Progenitor cell of endocrine pancreas (in vitro differentiated cells): Measurements from ENCODE around the gene CCDC92B. TPM values are rescaled to one million over a fixed set of nuclear protein-coding genes. Genes with fewer than 3 reads are reported as not detected.

Experiments
- DNase-seq: peaks from one replicate; pipeline ENCODE4 v3.0.0; 2021; ENCODE audit warnings: low spot score; ENCODE audit not compliant: unreplicated experiment
- H3K27ac Mint-ChIP-seq: 2 replicates; pipeline ENCODE4 v1.8.0; 2021; ENCODE audit warnings: mild to moderate bottlenecking, moderate library complexity, mixed read lengths
- H3K27me3 Mint-ChIP-seq: 2 replicates; pipeline ENCODE4 v1.8.0; 2021; ENCODE audit warnings: mixed read lengths
- H3K36me3 Mint-ChIP-seq: 2 replicates; pipeline ENCODE4 v1.8.0; 2022; ENCODE audit warnings: mixed read lengths; ENCODE audit not compliant: insufficient read depth
- H3K4me1 Mint-ChIP-seq: 2 replicates; pipeline ENCODE4 v1.8.0; 2021; ENCODE audit warnings: low read depth, mixed read lengths
- H3K4me3 Mint-ChIP-seq: 2 replicates; pipeline ENCODE4 v1.8.0; 2021; ENCODE audit warnings: low read depth, mild to moderate bottlenecking, moderate library complexity, mixed read lengths
- H3K9me3 Mint-ChIP-seq: 2 replicates; pipeline ENCODE4 v1.8.0; 2021; ENCODE audit warnings: low read depth, mixed read lengths
- total RNA-seq: library from RNA; stranded (reverse); gene quantifications from 2 replicates; pipeline ENCODE4 v1.2.1, GENCODE V29; 2021
- TF ChIP-seq, protein P1 (sequence below): fragments of 200-600 bp; sonication (generic); IDR thresholded peaks from one replicate; pipeline ENCODE4 v1.5.0; 2021; ENCODE audit warnings: antibody characterized with exemption, mild to moderate bottlenecking; ENCODE audit not compliant: unreplicated experiment

Gene CCDC92B
- total RNA-seq, 1 donor from 2014 or later = 1.3 TPM

DNA sequence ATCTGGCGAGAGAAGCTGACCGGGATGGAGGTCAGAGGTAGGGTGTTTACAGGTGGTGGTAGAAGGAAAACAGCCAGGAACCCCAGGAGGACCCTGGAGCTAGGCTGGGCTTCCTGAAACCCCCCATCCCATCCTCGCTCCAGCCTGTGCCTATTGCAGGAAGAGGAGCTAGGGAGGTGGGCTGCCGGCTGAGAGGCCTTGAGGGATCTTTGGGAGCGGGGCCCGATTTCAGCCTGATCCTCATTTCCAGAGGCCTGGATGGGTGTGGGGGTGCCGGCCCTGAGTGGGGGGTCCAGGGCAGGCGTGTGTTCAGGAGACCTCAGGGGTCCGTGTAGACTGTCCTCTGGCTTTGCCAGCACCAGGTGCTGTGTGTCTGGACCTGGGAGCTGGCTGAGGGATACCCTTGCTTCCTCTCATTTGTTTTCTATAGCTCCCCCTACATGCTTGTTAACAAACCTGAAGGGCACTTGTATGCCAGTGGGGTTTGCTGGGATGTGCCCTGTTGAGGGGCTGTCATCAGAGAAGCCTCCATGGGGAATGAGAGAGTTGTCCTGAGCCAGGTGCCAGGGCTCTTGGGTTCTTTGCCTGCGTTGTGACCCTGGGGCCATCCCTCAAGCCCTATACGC is 27.9 kb upstream of the CCDC92B start:
- Mint-ChIP-seq H3K4me1 (peaks cover 5% of the 10 kb centered on the region), H3K9me3 (no peaks in the 10 kb centered on the region), H3K4me3 (peak overlapping the region; percentile 88), H3K27ac (peak overlapping the region; percentile 95), H3K36me3 (no peaks in the 10 kb centered on the region), H3K27me3 (peaks cover 15% of the 10 kb centered on the region)
- TF ChIP-seq, protein P1, sequence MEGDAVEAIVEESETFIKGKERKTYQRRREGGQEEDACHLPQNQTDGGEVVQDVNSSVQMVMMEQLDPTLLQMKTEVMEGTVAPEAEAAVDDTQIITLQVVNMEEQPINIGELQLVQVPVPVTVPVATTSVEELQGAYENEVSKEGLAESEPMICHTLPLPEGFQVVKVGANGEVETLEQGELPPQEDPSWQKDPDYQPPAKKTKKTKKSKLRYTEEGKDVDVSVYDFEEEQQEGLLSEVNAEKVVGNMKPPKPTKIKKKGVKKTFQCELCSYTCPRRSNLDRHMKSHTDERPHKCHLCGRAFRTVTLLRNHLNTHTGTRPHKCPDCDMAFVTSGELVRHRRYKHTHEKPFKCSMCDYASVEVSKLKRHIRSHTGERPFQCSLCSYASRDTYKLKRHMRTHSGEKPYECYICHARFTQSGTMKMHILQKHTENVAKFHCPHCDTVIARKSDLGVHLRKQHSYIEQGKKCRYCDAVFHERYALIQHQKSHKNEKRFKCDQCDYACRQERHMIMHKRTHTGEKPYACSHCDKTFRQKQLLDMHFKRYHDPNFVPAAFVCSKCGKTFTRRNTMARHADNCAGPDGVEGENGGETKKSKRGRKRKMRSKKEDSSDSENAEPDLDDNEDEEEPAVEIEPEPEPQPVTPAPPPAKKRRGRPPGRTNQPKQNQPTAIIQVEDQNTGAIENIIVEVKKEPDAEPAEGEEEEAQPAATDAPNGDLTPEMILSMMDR = no peak
- DNase-seq = no peak

DNA sequence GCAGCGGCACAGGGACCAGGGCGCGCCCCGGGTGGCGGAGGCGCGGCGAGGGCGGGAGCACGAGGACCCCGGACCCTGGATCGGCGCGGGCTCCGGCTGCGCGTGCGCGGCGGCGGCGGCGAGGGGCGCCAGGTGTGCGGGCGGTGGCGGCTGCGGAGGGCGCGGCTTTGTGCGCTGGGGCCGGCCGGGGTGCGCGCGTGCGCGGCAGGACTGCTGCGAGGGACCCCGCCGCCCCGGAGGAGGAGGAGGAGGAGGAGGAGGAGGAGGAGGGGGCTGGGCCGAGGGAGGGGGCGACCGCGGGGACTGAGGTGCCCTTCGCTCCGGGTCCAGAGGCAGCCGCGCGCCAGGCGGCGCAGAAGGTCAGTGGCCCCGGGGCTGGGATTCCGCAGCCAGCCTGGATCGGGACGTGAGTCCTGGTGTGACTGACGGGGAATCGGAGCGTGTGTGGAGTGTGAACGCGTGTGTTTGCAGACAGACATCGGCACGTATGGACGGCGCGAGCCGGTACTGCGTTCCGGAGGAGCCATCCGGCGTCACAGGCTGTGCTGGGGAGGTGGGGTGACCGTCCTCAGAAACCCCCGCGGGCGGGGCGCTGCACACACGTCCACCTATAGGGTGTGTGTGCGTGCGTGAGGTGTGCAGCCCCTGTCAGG is 27.3 kb upstream of the CCDC92B start:
- Mint-ChIP-seq H3K27me3 (peaks cover 15% of the 10 kb centered on the region), H3K4me3 (peak overlapping the region; percentile 88), H3K36me3 (no peaks in the 10 kb centered on the region), H3K9me3 (no peaks in the 10 kb centered on the region), H3K4me1 (peaks cover 5% of the 10 kb centered on the region), H3K27ac (peak overlapping the region; percentile 95)
- peak; percentile 82 for DNase-seq
- TF ChIP-seq, protein P1 = no peak

DNA sequence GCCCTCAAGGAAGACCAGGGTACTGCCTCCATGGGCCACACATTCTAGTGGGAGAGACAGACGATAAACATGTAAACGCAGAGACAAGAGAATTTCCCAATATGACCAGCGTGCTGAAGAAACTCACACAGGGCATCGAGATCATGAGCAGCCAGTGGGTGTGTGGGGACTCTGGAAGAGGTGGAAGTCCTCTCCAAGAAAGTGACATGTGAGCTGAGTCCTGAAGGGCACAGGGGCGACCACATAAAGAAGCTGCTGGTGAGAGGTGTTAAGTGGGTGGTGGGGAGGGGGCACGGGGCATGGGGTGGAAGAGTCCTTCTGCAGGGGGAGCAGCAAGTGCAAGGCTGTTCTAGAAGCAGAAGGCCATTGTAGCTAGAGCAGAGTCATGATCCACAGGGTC is 25.8 kb upstream of the CCDC92B start:
- Mint-ChIP-seq H3K36me3 (no peaks in the 10 kb centered on the region), H3K4me1 (peaks cover 5% of the 10 kb centered on the region), H3K27me3 (peaks cover 15% of the 10 kb centered on the region), H3K27ac (no peak overlapping the region), H3K9me3 (no peaks in the 10 kb centered on the region), H3K4me3 (peak overlapping the region; percentile 73)
- DNase-seq = no peak
- TF ChIP-seq, protein P1 = no peak

DNA sequence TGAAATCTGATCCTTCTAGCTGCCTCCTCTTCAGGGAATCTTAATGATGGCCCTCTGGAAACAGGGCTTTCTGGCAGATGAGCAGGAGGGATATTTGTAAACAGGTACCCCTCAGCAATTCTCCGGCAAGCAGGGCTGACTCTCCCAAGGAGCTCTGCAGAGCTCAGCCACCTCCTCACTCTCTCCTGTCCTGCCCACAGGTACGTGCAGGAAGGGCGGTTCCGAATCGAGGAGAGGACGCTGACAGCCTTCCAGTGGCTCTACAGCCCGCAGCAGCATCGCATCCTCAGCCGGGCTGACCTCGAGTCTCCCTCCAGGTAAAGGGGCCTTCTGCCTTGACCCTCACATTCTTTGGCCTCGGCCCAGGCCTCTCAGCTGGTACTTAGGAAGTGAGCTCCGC is 20.7 kb upstream of the CCDC92B start:
- Mint-ChIP-seq H3K36me3 (no peaks in the 10 kb centered on the region), H3K4me3 (no peak overlapping the region), H3K4me1 (peaks cover 2% of the 10 kb centered on the region), H3K9me3 (no peaks in the 10 kb centered on the region), H3K27ac (no peak overlapping the region), H3K27me3 (peaks cover 14% of the 10 kb centered on the region)
- TF ChIP-seq, protein P1 = no peak
- DNase-seq = no peak

DNA sequence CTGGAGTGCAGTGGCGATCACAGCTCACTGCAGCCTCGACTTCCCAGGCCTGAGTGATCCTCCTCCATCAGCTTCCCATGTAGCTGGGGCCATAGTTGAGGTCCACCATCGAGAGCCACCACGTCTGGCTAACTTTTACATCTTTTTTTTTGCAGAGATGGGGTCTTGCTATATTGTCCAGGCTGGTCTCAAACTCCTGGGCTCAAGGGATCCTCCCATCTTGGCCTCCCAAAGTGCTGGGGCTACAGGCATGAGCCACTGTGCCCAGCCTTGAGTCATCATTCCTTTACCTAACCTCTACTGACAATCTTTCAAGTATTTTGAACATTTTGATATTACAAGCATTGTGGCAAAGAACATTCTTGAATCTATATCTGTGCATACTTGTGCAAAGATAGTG is 9.4 kb upstream of the CCDC92B start:
- no peak overlapping the region for H3K4me3 Mint-ChIP-seq
- H3K9me3 Mint-ChIP-seq = no peaks in the 10 kb centered on the region
- DNase-seq = no peak
- H3K4me1 Mint-ChIP-seq = no peaks in the 10 kb centered on the region
- TF ChIP-seq, protein P1 = no peak
- no peak overlapping the region for H3K27ac Mint-ChIP-seq
- H3K36me3 Mint-ChIP-seq = no peaks in the 10 kb centered on the region
- H3K27me3 Mint-ChIP-seq = peaks cover 39% of the 10 kb centered on the region
